NCI-H774 (cell line): Measurements from ENCODE around the gene CCDC33.
"Not testable (repeated sequence)": the region's sequence is repeated elsewhere in the genome, so short reads cannot be mapped to it uniquely, and the experiment has no call there.

Experiments used
- DNase-seq: peaks from one replicate; lab custom pipeline; 2025; lab: John Stamatoyannopoulos, UW

CCDC33 gene

DNA sequence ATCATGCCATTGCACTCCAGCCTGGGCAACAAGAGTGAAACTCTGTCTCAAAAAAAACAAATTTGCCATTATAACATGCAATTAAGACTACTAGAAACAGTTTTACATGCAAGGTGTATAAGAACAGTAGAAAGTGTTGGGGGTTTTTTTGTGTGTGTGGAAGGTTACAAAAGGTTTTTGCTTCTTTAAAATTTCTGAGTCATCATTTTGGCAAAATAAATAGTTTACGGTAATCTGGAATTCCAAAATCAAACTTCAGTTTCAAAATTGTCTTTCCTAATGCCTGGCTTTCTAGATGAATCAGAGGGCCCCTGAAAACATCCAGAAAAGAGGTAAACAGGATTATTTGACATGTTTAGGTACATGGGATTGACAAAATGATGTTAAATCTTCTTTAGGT, 124.7 kb downstream of the CCDC33 start:
- not testable (repeated sequence) for DNase-seq

DNA sequence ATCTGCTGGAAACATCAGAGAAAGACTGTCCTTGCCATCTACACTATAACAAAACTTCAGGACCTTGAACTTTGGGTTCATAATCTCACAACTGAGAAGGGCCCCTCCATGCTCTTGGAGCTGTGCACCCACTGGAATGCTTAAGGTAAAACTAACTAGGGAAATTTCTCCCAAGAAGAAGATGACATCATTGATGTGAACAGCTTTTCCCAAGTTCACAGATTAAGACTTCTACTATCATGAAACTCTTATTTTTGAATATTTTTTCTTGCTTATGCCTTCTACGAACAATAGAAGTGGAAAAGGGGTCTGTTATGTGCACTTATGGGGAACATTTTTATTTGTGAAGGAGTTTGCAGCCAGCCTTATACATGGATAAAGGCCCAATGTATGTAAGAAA, 126.4 kb downstream of the CCDC33 start:
- no peak for DNase-seq

DNA sequence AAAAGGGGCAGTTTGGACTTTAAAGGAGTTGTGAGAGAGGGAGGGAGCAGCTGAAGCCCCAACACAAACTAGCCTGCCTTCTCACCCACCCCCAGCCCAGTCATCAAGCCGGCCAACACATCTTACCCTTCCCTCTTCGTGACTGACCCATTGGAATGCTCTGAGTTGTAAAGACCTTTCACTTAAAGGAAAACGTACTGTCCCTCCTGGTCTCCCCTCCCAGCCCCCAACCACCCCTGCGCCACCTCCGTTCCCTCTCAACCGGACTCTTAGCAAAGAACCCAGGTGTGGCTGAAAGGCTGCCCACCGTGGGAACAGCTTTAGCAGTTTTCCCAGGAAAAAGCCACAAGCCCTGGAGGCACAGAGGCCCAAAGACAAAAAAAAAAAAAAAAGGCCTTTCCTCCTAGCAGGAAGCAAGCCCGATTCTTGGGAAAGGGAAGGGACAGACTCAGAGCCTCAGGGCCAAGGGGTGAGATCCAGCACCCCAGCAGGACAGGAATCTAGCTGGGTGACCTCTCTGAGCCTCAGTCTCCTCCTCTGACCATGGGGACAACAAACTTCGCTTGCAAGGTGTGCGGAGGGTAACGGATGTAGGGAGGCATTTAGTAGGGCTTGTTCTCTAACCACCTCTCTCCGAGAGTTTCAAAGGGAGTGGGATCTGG, 128.9 kb downstream of the CCDC33 start:
- DNase-seq: no peak

DNA sequence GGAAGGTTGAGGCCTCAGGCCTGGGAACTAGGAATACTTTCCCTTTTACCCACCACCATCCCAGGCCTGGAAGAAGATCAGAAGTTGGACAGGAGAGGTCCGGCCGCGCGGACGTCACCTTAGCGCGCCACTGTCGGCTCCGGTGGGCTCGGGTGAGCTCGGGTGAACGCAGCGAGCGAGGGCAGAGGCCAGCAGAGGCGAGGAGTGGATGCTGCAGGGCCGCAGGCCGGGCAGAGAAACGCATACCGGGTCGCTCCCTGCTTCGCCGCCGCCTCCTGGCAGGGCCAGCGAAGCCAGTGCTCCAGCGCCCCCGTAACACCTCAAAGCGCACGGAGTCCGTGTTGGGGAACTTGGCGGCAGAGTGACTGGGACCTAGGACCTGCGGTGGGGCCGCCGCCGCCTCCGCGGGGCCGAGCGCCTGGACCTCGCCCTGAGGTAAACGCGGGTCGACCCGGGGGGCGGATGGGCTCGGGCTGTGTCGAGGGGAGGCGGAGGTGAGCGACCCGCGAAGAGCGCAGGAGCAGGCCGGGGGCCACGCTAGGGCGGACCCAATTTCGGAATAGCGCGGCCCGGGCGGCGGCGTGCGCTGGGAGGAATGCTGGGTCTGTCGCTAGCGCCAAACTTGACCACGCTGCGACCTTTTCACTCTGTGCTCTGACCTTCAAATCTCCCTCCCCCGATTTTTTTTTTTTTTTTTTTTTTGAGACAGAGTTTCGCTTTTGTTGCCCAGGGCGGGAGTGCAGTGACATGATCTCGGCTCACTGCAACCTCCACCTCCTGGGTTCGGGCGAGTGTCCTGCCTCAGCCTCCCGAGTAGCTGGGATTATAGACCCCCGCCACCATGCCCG, 129.7 kb downstream of the CCDC33 start:
- DNase-seq: peak; percentile 43

DNA sequence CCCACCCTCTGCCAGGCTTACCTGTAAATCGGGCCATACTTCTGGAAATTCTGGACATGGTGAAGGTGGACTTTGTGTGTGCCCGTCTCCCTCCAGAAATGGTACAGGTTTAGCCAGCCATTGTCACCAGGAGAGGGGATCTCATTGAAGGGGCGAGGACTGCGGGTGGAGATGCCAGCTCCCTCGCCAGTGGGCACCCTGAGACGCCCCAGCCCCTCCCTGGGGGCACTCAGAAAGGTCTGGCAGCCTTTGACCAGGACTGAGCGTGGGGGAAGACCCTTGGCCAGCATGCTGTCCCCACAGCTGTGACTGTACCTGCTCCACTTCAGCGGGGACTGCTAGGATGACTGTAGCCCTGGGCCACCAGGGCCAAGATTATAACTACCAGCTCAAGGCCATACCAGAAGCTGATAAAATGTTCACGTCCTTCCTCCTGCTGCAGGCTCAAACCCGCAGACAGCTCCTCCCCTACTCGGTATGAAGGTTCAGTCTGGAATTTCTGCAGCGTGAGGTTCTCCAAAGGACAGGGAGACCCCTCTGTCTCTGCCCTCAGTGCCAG, 131.2 kb downstream of the CCDC33 start, which contains the start of gene CYP11A1:
Gene CYP11A1, minus strand, starts transcription at position 351 of the 559 bp plus-strand sequence. Its CDS starts 61 bp downstream, at position 290.
- DNase-seq: no peak

DNA sequence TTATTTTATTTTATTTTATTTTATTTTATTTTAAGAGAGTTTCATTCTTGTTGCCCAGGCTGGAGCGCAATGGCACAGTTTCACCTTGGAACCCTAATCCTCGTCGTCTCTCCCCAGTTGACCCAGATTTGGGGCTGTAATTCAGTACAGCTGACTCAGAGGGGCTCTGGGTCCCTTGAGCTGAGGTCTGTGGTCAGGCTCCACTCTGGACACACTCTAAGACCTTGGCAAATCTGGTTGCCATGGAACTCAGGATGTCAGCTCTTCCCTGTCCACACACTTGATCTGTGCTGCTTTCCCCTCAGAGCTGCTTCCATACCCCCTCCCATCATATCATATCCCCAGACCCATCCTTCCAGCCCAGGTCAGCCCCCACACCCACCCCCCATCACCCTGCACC, 132.0 kb downstream of the CCDC33 start:
- no peak for DNase-seq

DNA sequence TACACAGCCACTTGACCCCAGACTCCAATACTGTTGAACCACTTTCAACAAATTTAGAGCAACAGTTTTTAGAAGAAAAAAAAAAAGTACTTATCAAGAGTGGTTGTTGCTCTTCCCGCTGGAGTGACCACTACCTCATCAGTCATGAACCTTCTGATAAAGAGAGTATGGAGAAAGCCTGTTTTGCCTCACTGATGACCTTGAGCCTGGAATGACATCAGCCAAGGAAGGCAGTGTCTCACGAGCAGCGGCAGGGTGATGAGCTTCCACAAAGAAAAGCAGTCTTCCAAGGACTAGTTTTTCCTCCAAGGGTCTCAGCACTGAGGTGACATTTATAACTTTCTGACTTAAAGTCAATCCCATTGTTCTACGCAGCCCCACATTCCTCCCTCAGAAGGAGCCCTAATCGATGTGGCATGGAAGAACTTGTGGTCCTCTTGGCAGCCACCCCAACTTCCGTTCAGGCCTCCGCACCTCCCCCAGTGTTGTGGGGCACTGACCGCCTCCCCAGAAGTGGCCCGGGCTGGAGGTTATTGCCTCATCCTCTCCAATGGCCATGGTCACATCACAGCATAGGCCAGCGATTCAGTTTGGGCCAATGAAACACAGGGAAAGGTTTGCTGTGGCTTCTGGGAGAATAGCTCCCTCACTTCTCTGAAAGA, 133.1 kb downstream of the CCDC33 start:
- DNase-seq: no peak

DNA sequence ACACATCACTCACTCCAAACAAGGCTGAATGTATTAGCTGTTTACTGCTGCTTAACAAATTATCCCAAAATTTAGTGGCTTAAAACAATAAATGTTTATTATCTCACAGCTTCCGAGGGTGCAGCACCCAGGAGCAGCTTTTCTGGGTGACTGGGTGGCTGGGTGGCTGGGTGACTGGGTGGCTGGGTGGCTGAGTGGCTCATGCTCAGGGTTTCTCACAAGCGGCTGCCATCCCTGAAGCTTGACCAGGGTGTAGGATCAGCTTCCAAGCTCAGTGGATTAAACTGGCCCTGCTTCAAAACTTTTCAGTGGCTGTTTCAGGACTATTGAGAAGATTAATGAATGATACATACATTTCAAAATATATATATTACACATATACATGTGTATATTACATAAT, 133.6 kb downstream of the CCDC33 start:
- DNase-seq: no peak

DNA sequence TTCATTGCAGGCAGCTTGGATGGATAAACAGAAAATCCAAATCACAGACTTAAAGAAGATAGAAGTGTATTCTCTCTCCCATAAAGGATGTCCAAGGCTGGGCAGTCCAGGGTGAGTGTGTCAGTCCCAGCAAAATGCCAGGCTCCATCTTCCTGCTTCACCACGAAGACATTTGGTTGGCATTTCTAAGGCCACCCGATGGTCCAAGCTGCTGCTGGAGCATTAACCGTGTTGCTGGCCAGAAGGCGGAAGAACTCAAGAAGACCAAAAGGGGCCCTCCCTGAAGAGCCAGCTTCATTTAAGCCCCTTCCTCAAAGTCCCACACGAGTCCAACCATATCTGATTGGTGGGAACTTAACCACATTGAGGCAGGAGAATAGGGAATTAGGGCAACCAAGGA, 134.3 kb downstream of the CCDC33 start:
- DNase-seq: no peak

DNA sequence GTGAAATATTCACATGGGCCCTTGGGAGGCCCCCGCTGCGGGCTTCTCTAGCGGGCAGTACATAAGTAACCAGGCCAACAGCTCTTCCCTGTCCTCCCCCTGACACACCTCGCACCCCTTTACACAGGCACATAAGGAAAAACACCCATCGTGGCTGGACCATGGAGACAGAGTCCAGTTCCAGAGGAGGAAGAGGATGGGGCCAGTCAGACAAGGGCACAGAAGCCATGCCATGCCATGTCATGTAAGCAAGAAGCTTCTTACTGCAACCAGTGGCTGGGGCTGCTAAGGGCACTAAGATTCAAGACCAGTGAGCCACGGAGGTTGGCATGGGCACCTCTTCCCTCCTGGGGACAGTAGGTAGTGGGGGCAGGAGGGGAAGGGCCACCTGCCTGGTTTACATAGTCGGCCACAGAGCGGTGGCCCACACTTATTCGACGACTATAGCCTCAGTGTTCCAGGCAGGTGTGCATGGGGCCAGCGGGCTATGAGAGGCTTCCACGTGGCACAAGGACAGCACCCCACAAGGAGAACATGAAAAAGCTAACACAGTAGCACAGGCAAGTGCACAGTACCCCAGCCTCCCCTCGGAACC, 137.0 kb downstream of the CCDC33 start:
- no peak for DNase-seq

DNA sequence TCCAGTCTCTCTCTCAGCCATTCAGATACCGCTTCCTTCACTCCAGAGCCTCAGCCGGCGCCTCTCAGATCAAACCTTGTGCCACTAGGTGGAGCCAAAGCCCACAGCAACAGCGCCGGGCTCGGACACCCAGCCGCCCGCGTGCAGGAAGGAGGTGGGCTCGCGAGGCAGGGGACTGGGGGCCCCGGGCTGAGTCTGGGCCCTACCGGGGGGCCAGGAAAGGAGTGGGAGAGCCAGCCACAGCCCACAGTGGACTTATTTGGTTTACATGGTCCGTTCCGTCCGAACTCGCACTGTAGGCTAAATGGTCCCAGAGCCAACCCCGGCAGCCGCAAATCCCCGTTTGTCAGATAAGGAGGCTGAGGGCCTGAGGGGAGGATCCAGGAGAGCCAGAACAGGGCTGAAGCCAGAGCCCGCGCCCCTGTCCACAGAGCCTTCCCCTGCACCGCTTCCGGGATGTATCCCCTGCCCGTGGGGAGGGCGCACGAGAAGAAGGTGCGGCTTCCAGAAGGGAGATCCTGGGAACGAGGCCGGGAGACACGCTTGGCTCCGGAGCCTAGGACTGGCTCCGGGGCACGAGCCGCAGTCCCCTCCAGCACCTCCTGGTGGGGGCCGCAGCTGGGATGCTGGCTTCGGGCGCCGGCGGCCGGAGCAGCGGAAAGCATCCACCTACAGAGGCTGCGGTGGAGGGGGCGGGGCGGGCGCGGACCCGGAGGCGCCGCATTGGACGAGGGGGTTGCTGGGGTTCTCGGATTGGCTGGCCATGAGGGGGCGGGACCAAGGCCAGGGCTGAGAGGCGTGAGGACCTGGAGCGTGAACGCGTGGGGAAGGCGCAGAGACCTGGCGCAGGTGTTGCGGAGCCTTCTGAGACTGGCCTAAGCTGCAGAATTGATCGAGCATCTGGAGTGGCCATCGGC, 137.9 kb downstream of the CCDC33 start:
- DNase-seq: peak; percentile 86

DNA sequence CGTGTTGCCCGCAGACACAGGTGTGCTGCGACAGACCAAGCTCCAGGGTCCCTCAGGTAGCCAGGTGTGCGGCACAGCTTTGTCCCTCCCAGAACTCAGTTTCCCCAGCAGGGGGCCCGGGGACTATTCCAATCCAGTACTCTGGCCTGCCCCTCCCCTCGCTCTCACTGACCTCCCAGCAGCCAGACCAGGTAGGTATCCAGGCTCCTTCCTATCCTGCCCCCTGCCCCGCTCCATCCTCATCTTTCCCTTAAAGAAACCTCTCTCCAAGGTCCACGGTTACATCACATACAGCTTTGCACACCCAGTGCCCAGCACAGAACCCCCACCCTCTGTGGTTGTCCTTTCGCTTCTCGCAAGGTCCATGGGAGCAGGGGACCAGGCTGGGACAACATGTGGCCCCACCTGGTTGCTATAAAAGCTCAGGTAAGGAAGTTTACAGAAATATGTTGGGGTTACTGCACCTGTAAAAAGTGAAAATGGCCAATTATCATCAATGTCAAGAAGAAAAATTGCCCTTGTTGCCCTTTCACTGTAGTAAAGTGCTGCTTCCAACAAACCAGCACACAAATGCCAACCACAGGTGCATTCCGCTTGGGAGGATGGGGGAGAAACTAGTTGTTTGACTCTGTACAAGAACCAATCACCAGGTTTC, 138.6 kb downstream of the CCDC33 start:
- no peak for DNase-seq

DNA sequence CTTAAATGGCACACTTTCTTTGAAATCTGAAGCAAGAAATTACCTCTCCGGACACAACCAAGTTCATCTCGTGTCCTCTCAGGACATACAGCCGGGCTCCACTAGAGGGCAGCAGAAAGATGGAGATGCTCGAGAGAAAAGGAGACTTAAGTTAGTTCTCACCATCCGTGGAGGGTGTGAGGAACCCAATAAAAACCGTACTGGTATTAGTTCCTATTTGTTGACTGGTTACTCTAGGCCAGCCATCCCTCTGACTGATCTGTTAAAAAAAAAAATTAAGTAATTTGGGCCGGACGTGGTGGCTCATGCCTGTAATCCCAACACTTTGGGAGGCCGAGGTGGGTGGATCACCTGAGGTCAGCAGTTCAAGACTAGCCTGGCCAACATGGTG, 139.2 kb downstream of the CCDC33 start:
- DNase-seq: peak; percentile 56

DNA sequence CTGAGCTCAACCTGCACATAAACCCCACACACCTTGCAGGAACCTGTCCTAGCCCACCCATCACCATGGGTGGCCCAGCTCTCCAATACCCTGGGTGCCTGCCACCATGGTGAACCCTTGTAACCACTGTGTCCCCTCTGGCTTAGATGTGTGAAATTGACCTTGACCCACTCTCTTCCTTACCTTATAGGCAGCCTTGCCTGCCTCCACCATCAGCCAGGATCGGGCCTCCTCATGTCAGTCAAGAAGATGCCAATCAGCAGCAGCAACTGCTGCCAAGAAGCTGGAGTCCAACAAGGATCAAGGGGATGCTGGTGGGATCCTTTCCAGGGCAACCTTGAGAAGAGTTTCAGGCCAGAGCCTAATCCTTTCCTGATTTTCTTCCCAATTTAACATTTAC, 140.1 kb downstream of the CCDC33 start:
- DNase-seq: no peak

DNA sequence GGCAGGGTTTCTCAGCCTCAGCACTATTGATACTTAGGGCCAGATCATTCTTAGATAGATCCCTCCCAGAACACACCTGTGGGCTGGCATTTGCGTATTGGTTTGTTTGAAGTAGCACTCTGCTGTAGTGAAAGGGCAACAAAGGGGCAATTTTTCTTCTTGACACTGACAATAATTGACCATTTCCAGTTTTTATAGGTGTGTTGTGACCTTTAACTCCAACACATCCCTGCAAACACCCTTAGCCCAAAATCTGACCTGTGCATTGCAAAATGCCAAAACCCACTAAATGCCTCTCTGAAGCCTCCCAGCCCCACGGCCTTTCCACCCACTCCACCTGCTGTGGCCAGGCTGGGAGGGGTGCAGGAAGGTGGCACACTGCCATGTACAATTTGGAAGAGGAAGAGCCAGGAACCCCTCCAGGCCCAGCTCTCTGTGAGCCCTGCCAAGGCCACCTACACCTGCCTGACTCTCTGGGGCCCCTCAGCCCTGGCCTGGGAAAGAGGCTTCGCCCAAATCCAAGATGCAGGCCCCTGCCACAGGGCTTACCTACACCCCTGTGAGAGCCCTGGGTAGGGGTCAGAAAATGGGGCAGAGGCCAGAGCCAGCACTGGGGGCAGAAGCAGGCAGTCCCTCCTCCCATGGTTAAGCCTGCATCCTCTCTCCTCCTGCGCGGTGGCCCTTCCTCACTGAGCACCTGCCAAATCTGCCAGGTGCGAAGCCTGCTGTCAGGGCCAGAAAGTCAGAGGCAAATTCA, 140.9 kb downstream of the CCDC33 start:
- DNase-seq: no peak

DNA sequence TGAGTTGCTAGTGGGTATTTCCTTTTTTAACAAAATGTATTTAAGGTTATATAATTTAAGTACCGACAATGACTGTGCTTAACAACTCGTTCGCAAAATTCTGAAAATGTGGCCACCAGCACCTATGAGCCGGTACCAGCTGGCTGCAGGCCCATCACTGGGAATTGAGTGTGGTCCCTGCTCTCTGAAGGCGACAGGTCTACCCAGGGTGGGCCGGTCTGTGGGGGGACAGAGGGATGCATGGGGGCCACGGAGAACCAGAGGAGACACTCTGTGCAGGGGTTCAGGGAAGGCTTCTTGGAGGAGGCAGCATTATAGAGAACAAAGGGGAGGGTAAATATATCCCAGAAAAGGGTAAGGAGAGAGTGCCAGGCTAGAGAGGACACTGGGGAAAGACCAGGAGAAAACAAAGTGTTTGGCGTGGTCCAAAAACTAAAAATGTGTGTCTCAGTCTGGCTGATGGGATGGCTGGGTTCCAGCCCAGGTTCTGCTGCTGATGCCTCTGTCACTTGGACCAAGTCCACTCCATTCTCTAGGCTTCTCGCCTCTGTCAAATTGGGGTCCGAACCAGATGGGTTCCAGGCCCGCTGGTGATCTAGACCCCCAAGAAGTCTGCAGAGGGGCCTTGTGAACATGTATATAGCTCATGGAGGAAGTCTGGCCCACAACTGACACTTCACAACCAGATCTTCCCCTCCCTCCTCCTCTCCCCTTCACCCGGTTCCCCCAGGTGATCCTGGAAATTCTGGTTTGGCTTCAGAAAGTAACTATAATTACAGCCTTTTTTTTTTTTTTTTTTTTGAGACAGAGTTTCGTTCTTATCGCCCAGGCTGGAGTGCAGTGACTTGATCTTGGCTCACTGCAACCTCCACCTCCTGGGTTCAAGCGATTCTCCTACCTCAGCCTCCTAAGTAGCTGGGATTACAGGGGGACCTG, 142.0 kb downstream of the CCDC33 start:
- no peak for DNase-seq

DNA sequence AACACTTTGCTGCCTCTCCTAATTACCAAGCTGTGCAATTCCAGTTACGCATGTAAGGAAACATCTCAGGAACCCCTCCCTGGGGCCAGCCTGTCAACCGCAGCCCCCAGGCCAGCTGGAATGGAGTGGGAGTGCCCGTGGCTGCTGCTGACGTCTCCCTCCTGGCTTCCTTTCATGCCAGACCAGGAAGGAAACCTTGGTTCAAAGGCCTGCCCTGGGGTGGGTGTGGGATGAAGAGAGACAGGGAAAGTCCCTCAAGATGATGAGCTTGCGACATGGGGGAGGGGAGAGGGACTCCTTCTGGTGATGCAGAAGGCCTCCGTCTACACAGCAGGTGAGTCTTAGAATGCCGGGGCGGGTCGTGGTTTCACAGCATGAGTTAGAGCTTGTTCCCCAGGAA, 142.7 kb downstream of the CCDC33 start:
- DNase-seq: no peak

DNA sequence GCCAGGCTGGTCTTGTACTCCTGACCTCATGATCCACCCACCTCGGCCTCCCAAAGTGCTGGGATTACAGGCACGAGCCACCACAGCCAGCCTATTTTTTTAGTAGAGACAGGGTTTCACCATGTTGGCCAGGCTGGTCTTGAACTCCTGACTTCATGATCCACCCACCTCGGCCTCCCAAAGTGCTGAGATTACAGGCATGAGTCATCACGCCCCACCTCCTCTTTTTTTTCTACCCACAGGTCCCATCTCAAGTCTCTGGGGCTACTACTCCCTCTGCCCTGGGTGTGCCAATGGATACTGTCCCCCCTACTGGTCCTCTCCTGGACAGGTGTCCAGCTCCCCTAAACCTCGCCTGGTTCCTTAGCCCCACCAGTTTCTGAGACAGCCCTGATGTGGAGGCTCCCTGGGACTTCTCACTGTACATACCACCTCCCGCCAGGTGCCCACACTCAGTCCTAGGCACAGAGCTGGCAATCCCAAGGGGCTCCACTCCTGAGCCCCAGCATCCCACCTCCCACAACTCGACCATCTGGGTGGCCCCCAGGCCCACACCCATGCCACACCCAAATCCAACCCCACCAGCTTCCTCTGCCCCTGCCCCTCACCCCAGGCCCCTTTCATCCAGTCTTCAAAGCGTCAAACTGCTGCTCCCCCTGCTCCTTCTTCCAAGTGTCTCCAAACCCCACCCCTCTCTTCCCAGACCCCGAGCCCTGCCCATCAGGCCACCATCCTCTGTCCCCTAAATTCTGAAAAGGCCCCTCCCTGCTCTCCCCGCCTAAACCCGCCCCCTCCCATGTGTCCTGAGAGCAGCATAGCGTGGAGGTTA, 144.4 kb downstream of the CCDC33 start:
- no peak for DNase-seq
